Testis (tissue), 2 donors: Measurements from ENCODE around the gene BRMS1.

Experiments
- CTCF ChIP-seq, 3 experiments: fragments of 450-650 bp in 2 of 3; fragments of 200-600 bp in 1 of 3; sonication (generic) in 1 of 3; IDR thresholded peaks; one replicate each; pipeline ENCODE4 v1.5.1; 2016 to 2019; ENCODE audit warnings: antibody characterized with exemption in 3 of 3, mild to moderate bottlenecking in 2 of 3, moderate library complexity in 1 of 3
- POLR2A ChIP-seq: fragments of 450-650 bp; IDR thresholded peaks from one replicate; pipeline ENCODE4 v1.6.1; 2017; ENCODE audit warnings: antibody characterized with exemption, mild to moderate bottlenecking, moderate library complexity

- no peak for TF ChIP-seq CTCF (IDR thresholded peaks at IDR 0.05)
- TF ChIP-seq POLR2A, result no peak
These were observed 10.1 kb downstream of the BRMS1 start for GRCh38 chr11:66334605-66335442.
